ENCODE data around the gene CDH22.

DNA sequence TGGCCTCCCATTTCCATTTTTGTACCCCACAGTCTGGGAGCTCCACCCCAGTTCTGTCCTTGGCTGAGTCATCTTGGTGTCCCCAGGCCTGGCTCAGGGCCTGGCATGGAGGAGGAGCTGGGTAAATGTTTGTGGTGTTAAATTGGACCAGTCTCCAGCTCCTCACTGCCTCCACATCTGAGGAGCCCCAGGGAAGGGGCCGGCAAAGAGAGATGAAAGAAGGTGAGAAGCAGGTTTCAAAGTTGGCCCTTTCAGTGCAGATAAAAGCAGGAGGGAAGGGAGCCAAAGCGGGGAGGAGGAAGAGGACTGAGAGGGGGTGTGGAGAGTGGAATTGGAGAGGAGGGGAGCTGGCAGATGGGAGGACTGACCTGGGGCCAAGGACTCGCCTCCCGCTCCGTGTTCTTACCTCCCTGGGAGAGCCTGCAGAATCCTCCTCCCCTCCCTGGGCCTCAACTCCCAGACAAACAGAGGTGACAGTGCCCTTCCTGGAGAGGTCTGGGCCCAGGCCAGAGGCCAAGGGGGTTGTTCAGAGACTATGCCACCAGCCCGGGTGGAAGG lies 101.2 kb downstream of the CDH22 start:
- TF ChIP-seq CTCF (IDR thresholded peaks at IDR 0.05; ENCODE audit: low read depth, low read length) (no peak), EZH2phosphoT487 (IDR thresholded peaks at IDR 0.05; ENCODE audit: low read depth) (no peak)
